ENCODE data around the gene USP11.
"Not testable (repeated sequence)": the region's sequence is repeated elsewhere in the genome, so short reads cannot be mapped to it uniquely, and the experiment has no call there.

The USP11 gene

GRCh38 chrX:47235691-47236103, 2.9 kb downstream of the USP11 start:
- DNase-seq, result no peak
- in situ Hi-C loops (cut with HindIII; ENCODE audit: low pct_ligation_motif_present, low pct_unique_long_range_greater_than_20kb, low sequenced_read_pairs), result no loop called here

GRCh38 chrX:47239199-47239598, 6.4 kb downstream of the USP11 start:
- DNase-seq, result no peak
- in situ Hi-C loops (cut with HindIII; ENCODE audit: low pct_ligation_motif_present, low pct_unique_long_range_greater_than_20kb, low sequenced_read_pairs), result no loop called here

- in situ Hi-C loops (cut with HindIII; ENCODE audit: low pct_ligation_motif_present, low pct_unique_long_range_greater_than_20kb, low sequenced_read_pairs), result no loop called here
- no peak for DNase-seq
Observed at GRCh38 chrX:47239898-47240545, 7.2 kb downstream of the USP11 start.

- no peak for DNase-seq
- in situ Hi-C loops (cut with HindIII; ENCODE audit: low pct_ligation_motif_present, low pct_unique_long_range_greater_than_20kb, low sequenced_read_pairs), result no loop called here
Observed at GRCh38 chrX:47240619-47241018, 7.8 kb downstream of the USP11 start.

- no peak for DNase-seq
- in situ Hi-C loops (cut with HindIII; ENCODE audit: low pct_ligation_motif_present, low pct_unique_long_range_greater_than_20kb, low sequenced_read_pairs), result no loop called here
Observed at GRCh38 chrX:47241201-47242011, 8.6 kb downstream of the USP11 start.

GRCh38 chrX:47242321-47242720, 9.5 kb downstream of the USP11 start:
- no peak for DNase-seq
- in situ Hi-C loops (cut with HindIII; ENCODE audit: low pct_ligation_motif_present, low pct_unique_long_range_greater_than_20kb, low sequenced_read_pairs), result no loop called here

GRCh38 chrX:47243351-47243750, 10.5 kb downstream of the USP11 start:
- in situ Hi-C loops (cut with HindIII; ENCODE audit: low pct_ligation_motif_present, low pct_unique_long_range_greater_than_20kb, low sequenced_read_pairs), result no loop called here
- DNase-seq, result no peak

- in situ Hi-C loops (cut with HindIII; ENCODE audit: low pct_ligation_motif_present, low pct_unique_long_range_greater_than_20kb, low sequenced_read_pairs), result no loop called here
Observed at GRCh38 chrX:47244676-47245075, 11.9 kb downstream of the USP11 start.

GRCh38 chrX:47245156-47245555, 12.3 kb downstream of the USP11 start:
- DNase-seq, result no peak
- in situ Hi-C loops (cut with HindIII; ENCODE audit: low pct_ligation_motif_present, low pct_unique_long_range_greater_than_20kb, low sequenced_read_pairs), result no loop called here

More at GRCh38 chrX:47244676-47245075, 11.9 kb downstream of the USP11 start:
- no peak for DNase-seq

- in situ Hi-C loops (cut with HindIII; ENCODE audit: low pct_ligation_motif_present, low pct_unique_long_range_greater_than_20kb, low sequenced_read_pairs), result no loop called here
- no peak for DNase-seq
Observed at GRCh38 chrX:47247206-47247998, 14.6 kb downstream of the USP11 start.

- DNase-seq, result no peak
- in situ Hi-C loops (cut with HindIII; ENCODE audit: low pct_ligation_motif_present, low pct_unique_long_range_greater_than_20kb, low sequenced_read_pairs), result no loop called here
Observed at GRCh38 chrX:47247999-47248320, 15.2 kb downstream of the USP11 start.

- in situ Hi-C loops (cut with HindIII; ENCODE audit: low pct_ligation_motif_present, low pct_unique_long_range_greater_than_20kb, low sequenced_read_pairs), result no loop called here
- no peak for DNase-seq
Observed at GRCh38 chrX:47248576-47248975, 15.8 kb downstream of the USP11 start.

- no peak for DNase-seq
- in situ Hi-C loops (cut with HindIII; ENCODE audit: low pct_ligation_motif_present, low pct_unique_long_range_greater_than_20kb, low sequenced_read_pairs), result no loop called here
Observed at GRCh38 chrX:47250017-47250347, 17.2 kb downstream of the USP11 start.

GRCh38 chrX:47257620-47258019, 24.8 kb downstream of the USP11 start:
- in situ Hi-C loops (cut with HindIII; ENCODE audit: low pct_ligation_motif_present, low pct_unique_long_range_greater_than_20kb, low sequenced_read_pairs); DNase-seq: not testable (repeated sequence)

GRCh38 chrX:47264483-47265173, 31.8 kb downstream of the USP11 start:
- DNase-seq, result no peak
- in situ Hi-C loops (cut with HindIII; ENCODE audit: low pct_ligation_motif_present, low pct_unique_long_range_greater_than_20kb, low sequenced_read_pairs), result no loop called here

GRCh38 chrX:47266643-47267042, 33.8 kb downstream of the USP11 start:
- DNase-seq, result no peak
- in situ Hi-C loops (cut with HindIII; ENCODE audit: low pct_ligation_motif_present, low pct_unique_long_range_greater_than_20kb, low sequenced_read_pairs), result no loop called here

- no peak for DNase-seq
- in situ Hi-C loops (cut with HindIII; ENCODE audit: low pct_ligation_motif_present, low pct_unique_long_range_greater_than_20kb, low sequenced_read_pairs), result no loop called here
Observed at GRCh38 chrX:47272013-47272408, 39.2 kb downstream of the USP11 start.

GRCh38 chrX:47273011-47273730, 40.4 kb downstream of the USP11 start:
- no peak for DNase-seq
- in situ Hi-C loops (cut with HindIII; ENCODE audit: low pct_ligation_motif_present, low pct_unique_long_range_greater_than_20kb, low sequenced_read_pairs), result no loop called here
